SK-N-SH treated with all-trans-retinoic acid at 6 μM for 48 hours (cell line): ENCODE results near the gene PSMG1.
"Not testable (repeated sequence)": the region's sequence is repeated elsewhere in the genome, so short reads cannot be mapped to it uniquely, and the experiment has no call there.

Source experiments
- ATAC-seq: fragments of 200-7000 bp; cut with Tn5 transposase; 3 replicates; pipeline ENCODE4 v1.9.1; 2020; ENCODE audit warnings: mild to moderate bottlenecking, moderate library complexity
- ARNTL ChIP-seq: fragments of 450-650 bp; formaldehyde crosslinking; IDR thresholded peaks from 2 replicates; pipeline ENCODE4 v1.5.0; 2020; ENCODE audit warnings: low read depth, mild to moderate bottlenecking, moderate library complexity, borderline replicate concordance
- BACH2 ChIP-seq: fragments of 250-450 bp; sonication (Bioruptor Pico); IDR thresholded peaks from 2 replicates; pipeline ENCODE4 v1.9.0; 2021; ENCODE audit warnings: mild to moderate bottlenecking, borderline replicate concordance
- CSDC2 ChIP-seq: fragments of 250-450 bp; sonication (Bioruptor Pico); IDR thresholded peaks from 2 replicates; pipeline ENCODE4 v1.5.0; 2020; ENCODE audit warnings: mild to moderate bottlenecking, moderate library complexity
- ESRRG ChIP-seq: fragments of 250-450 bp; sonication (Bioruptor Pico); IDR thresholded peaks from 2 replicates; pipeline ENCODE4 v1.6.1; 2021; ENCODE audit warnings: mild to moderate bottlenecking
- GLIS3 ChIP-seq: fragments of 250-450 bp; sonication (Bioruptor Pico); IDR thresholded peaks from 2 replicates; pipeline ENCODE4 v1.5.0; 2020; ENCODE audit warnings: mild to moderate bottlenecking, moderate library complexity
- ISL1 ChIP-seq: fragments of 250-450 bp; sonication (Bioruptor Pico); IDR thresholded peaks from 2 replicates; pipeline ENCODE4 v2.1.2; 2022; ENCODE audit warnings: mild to moderate bottlenecking, moderate library complexity
- PATZ1 ChIP-seq: fragments of 250-450 bp; sonication (Bioruptor Pico); IDR thresholded peaks from 2 replicates; pipeline ENCODE4 v1.8.0; 2020; ENCODE audit warnings: mild to moderate bottlenecking, moderate library complexity, borderline replicate concordance
- PPARA ChIP-seq: fragments of 250-450 bp; sonication (Bioruptor Pico); IDR thresholded peaks from 2 replicates; pipeline ENCODE4 v1.5.0; 2020; ENCODE audit warnings: mild to moderate bottlenecking, borderline replicate concordance
- RARB ChIP-seq: fragments of 250-450 bp; sonication (Bioruptor Pico); IDR thresholded peaks from 2 replicates; pipeline ENCODE4 v1.8.0; 2021; ENCODE audit warnings: mild to moderate bottlenecking, moderate library complexity
- TCF4 ChIP-seq: fragments of 250-450 bp; sonication (Bioruptor Pico); IDR thresholded peaks from 2 replicates; pipeline ENCODE4 v1.8.0; 2021; ENCODE audit warnings: mild to moderate bottlenecking, moderate library complexity, borderline replicate concordance
- ZC3H10 ChIP-seq: fragments of 250-450 bp; sonication (Bioruptor Pico); IDR thresholded peaks from 2 replicates; pipeline ENCODE4 v1.5.1; 2021; ENCODE audit warnings: mild to moderate bottlenecking, moderate library complexity
- ZFP3 ChIP-seq: fragments of 250-450 bp; sonication (Bioruptor Pico); IDR thresholded peaks from 2 replicates; pipeline ENCODE4 v1.5.0; 2020; ENCODE audit warnings: mild to moderate bottlenecking, moderate library complexity
- ZFP30 ChIP-seq: fragments of 450-650 bp; formaldehyde crosslinking; IDR thresholded peaks from 2 replicates; pipeline ENCODE4 v1.5.0; 2022; ENCODE audit warnings: mild to moderate bottlenecking, moderate library complexity
- TF ChIP-seq, protein P1 (sequence below): fragments of 250-450 bp; sonication (Bioruptor Pico); IDR thresholded peaks from 2 replicates; pipeline ENCODE4 v1.5.1; 2021; ENCODE audit warnings: mild to moderate bottlenecking, moderate library complexity
- TF ChIP-seq, protein P2 (sequence below): fragments of 250-450 bp; sonication (Bioruptor Pico); IDR thresholded peaks from 2 replicates; pipeline ENCODE4 v1.8.0; 2021; ENCODE audit warnings: low read depth, mild to moderate bottlenecking, moderate library complexity, borderline replicate concordance
- TF ChIP-seq, protein P3 (sequence below): fragments of 250-450 bp; sonication (Bioruptor Pico); IDR thresholded peaks from 2 replicates; pipeline ENCODE4 v1.5.1; 2020; ENCODE audit warnings: low read depth, mild to moderate bottlenecking, moderate library complexity

Gene PSMG1

DNA sequence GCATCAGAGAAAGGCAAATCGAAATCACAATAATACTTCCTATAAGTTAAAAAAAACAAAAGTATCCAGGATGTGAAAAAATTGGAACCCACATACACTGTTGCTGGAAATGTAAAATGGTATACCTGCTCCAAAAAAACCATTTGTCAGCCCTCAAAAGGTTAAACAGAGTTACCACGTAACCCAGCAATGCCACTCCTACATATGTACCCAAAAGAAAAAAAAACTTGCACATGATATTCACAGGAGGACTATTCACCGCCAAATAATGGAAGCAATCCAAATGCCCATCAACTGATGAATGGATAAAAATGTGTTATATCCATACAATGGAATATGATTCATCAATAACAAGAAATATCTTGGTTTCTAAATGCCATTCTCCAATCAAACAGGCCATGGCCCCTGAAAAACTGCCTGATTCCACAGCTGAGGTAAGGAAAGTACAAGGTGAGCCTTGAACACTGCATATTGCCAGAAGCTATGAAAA is 38.8 kb upstream of the PSMG1 start:
- no peak for ATAC-seq
- TF ChIP-seq CSDC2 (CRISPR knock-in tag) (no peak), ZFP3 (CRISPR knock-in tag) (no peak), ZC3H10 (CRISPR knock-in tag) (no peak), BACH2 (CRISPR knock-in tag) (no peak), PATZ1 (CRISPR knock-in tag) (no peak), ARNTL (CRISPR knock-in tag) (no peak), GLIS3 (CRISPR knock-in tag) (no peak)

DNA sequence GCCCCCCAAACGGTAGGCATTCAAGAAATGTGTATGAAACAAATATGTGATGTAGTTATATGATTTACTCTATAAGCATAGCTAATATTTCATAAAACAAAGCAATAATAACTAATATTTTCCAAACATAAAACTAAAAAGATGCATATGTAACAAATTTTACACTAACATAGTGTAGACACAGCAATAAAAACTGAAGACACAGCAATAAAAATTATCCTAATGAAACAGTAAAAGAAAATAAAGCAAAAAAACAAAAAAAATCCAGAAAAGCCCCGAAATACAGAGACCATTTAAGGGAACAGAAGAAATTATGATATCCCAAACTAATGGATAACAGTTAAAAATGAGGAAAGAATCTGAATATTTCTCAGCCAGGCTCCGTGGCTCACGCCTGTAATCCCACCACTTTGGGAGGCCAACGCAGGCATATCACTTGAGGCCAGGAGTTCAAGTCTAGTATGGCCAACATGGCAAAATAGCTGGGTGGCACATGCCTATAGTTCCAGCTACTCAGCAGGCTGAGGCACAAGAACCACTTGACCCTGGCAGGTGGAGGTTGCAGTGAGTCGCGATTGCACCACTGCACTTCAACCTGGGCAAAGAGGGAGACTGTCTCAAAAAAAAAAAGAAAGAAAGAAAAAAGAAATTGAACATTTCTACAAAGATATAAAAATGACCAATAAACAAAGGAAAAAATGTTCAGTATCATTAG is 38.2 kb upstream of the PSMG1 start:
- TF ChIP-seq ZFP3 (CRISPR knock-in tag), result no peak
- TF ChIP-seq ZFP30 (CRISPR knock-in tag), result no peak
- ATAC-seq, result no peak

GRCh38 chr21:39220875-39221274 is 37.6 kb upstream of the PSMG1 start:
- not testable (repeated sequence) for ATAC-seq

GRCh38 chr21:39220150-39220549 is 36.9 kb upstream of the PSMG1 start:
- TF ChIP-seq, protein P1, sequence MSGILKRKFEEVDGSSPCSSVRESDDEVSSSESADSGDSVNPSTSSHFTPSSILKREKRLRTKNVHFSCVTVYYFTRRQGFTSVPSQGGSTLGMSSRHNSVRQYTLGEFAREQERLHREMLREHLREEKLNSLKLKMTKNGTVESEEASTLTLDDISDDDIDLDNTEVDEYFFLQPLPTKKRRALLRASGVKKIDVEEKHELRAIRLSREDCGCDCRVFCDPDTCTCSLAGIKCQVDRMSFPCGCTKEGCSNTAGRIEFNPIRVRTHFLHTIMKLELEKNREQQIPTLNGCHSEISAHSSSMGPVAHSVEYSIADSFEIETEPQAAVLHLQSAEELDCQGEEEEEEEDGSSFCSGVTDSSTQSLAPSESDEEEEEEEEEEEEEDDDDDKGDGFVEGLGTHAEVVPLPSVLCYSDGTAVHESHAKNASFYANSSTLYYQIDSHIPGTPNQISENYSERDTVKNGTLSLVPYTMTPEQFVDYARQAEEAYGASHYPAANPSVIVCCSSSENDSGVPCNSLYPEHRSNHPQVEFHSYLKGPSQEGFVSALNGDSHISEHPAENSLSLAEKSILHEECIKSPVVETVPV (CRISPR knock-in tag), result no peak
- TF ChIP-seq, protein P2, sequence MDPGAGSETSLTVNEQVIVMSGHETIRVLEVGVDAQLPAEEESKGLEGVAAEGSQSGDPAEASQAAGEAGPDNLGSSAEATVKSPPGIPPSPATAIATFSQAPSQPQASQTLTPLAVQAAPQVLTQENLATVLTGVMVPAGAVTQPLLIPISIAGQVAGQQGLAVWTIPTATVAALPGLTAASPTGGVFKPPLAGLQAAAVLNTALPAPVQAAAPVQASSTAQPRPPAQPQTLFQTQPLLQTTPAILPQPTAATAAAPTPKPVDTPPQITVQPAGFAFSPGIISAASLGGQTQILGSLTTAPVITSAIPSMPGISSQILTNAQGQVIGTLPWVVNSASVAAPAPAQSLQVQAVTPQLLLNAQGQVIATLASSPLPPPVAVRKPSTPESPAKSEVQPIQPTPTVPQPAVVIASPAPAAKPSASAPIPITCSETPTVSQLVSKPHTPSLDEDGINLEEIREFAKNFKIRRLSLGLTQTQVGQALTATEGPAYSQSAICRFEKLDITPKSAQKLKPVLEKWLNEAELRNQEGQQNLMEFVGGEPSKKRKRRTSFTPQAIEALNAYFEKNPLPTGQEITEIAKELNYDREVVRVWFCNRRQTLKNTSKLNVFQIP, result no peak
- TF ChIP-seq ZFP30 (CRISPR knock-in tag) (no peak), ZFP3 (CRISPR knock-in tag) (no peak), TCF4 (no peak), PPARA (CRISPR knock-in tag) (no peak), ISL1 (no peak), BACH2 (CRISPR knock-in tag) (no peak), RARB (no peak)
- TF ChIP-seq, protein P3, sequence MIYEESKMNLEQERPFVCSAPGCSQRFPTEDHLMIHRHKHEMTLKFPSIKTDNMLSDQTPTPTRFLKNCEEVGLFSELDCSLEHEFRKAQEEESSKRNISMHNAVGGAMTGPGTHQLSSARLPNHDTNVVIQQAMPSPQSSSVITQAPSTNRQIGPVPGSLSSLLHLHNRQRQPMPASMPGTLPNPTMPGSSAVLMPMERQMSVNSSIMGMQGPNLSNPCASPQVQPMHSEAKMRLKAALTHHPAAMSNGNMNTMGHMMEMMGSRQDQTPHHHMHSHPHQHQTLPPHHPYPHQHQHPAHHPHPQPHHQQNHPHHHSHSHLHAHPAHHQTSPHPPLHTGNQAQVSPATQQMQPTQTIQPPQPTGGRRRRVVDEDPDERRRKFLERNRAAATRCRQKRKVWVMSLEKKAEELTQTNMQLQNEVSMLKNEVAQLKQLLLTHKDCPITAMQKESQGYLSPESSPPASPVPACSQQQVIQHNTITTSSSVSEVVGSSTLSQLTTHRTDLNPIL (CRISPR knock-in tag), result no peak
- ATAC-seq, result no peak

GRCh38 chr21:39218082-39218409 is 34.8 kb upstream of the PSMG1 start:
- no peak for ATAC-seq

More at GRCh38 chr21:39218082-39218409, 34.8 kb upstream of the PSMG1 start:
- TF ChIP-seq ISL1 (no peak), ZFP30 (CRISPR knock-in tag) (no peak), ESRRG (CRISPR knock-in tag) (no peak), GLIS3 (CRISPR knock-in tag) (no peak), PATZ1 (CRISPR knock-in tag) (no peak)
